Choroid plexus epithelial cell (primary cell): Measurements from ENCODE around the gene ANK3.

Experiments used
- DNase-seq: peaks from one replicate; pipeline ENCODE4 v3.0.0-alpha.2; 2010; ENCODE audit warnings: low read depth
- H3K4me3 ChIP-seq: 2 replicates; pipeline ENCODE4 v1.5.1; 2011; ENCODE audit warnings: low read depth, mild to moderate bottlenecking, control low read depth, low read length, moderate library complexity
- TF ChIP-seq, protein P1 (sequence below): conservative IDR thresholded peaks from 2 replicates; pipeline ENCODE4 v1.5.1; 2011; ENCODE audit warnings: low read depth, mild to moderate bottlenecking, control low read depth, inconsistent platforms, low read length, moderate library complexity

The ANK3 gene

DNA sequence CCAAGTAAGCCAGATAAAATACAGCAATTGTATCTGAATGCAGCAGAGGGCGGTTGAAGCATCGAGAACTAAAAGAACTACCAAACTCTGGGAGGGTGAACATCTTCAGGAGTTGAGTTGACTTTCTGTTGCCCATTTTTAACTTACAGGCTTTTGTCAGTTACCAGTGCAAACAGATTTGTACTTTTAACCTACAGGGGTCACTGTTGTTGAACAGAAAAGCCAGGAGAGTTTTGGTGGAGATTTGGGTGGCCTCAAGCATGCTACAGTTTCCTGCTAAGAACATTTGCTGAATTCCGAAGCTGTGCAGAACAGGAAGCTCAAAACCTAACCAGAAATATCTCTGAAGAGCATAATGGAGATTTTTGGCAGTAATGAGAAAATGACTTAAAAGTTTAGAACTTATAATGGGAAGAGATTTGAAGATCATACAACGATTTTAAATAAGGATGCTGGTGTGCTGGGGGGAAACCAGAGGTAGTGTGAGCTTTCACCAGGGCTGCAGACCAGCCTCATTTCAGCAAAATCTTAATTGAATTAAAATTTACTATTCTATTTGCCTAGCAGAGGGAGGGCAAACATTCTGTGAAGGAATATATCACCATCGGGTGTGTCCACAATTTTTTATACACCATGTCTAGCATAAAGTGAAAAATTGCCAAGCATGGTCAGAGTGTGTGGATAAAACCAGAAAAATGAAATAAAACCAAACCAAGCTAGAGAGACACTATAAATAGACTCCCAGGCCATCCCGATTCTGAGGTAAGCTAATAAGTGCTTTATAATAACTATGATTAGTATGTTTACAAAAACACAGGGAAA is 274.7 kb downstream of the ANK3 start:
- DNase-seq, result peak; percentile 90
- TF ChIP-seq, protein P1, sequence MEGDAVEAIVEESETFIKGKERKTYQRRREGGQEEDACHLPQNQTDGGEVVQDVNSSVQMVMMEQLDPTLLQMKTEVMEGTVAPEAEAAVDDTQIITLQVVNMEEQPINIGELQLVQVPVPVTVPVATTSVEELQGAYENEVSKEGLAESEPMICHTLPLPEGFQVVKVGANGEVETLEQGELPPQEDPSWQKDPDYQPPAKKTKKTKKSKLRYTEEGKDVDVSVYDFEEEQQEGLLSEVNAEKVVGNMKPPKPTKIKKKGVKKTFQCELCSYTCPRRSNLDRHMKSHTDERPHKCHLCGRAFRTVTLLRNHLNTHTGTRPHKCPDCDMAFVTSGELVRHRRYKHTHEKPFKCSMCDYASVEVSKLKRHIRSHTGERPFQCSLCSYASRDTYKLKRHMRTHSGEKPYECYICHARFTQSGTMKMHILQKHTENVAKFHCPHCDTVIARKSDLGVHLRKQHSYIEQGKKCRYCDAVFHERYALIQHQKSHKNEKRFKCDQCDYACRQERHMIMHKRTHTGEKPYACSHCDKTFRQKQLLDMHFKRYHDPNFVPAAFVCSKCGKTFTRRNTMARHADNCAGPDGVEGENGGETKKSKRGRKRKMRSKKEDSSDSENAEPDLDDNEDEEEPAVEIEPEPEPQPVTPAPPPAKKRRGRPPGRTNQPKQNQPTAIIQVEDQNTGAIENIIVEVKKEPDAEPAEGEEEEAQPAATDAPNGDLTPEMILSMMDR, result peak; percentile 73
- H3K4me3 ChIP-seq, result no peak overlapping the region

DNA sequence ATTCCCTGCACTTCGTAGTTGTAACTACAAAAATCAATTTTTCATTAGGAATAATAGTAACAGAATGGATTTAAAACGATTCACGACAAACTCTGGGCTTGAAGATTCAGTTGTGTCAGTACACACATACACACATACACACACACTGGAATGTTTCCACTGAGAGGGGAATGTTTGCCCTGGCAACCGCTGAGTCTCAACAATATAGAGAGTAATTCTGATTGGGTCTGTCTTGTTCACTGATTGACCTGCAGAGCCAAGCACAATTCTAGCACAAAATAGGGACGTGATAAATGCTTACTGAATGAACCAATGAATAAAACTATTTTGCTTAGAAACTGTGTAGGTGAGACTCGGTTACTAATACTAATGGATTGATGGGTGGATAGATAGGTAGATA is 278.9 kb downstream of the ANK3 start:
- no peak overlapping the region for H3K4me3 ChIP-seq
- DNase-seq, result no peak
- TF ChIP-seq, protein P1, result no peak

DNA sequence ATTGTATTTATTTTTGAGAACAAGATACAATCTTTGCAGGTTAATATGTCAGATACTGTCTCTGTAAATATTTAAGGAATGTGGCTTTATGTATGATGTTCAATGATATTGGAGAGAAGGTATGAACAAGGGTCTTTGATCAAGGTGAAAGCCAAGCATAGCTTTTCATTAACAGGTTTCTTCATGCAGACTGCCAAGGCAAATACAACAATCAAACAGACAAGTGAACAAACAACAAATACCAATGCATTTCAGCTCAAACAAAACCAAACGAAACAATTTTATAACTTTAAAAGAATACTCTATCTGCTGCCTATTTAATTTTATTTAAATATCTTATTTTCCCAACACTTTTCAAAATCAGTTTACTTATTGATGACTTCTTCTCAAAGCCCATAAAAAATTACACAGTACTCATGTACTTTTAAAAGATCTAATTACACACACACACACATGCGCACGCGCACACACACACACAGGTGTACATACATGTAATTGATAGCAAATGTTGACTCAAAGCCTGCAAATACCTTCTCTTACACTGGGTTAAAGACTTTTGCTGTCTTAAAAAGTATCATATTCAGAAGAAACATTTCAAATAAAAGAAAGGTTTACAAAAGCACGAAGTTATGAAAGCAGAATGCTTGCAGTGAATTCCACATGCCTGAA is 282.2 kb downstream of the ANK3 start:
- no peak for DNase-seq
- TF ChIP-seq, protein P1, result no peak
- H3K4me3 ChIP-seq, result no peak overlapping the region

DNA sequence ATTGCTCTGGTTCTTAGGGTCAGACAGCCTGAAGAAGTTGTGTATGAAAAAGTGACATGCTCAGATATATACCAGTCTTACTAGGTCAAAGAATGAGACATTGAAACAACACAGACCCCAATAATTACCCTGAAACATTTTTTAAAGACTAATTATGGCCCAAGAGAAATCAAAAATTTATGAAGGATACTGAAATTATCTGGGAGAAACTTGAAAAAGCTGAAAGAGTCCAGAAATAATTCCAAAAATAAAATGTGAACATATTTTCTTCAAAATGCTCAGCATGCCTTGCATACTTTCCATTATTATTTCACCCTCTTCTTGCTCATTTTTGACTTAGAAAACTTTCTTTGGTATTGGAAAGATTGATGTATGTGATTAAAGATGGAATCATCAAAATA is 284.4 kb downstream of the ANK3 start:
- no peak overlapping the region for H3K4me3 ChIP-seq
- TF ChIP-seq, protein P1, result no peak
- no peak for DNase-seq

DNA sequence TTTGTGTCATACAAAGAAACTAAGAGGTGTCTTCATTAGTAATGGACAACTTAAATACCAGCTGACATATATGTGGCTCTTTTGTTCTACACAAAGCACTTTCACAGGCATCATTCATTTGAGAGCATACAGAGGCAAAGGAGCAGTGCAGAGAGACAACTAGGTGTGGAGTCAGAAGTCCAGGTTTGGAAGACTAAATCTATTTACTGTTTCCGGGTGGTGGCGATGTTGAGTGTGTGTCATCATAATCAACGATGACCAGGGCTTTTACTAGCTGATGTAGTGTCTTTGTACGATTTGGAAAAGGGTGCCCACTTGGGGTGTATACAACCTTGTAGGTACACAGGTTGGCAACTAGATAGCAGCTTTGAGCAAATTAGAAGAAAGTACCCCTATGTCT is 287.9 kb downstream of the ANK3 start:
- no peak for DNase-seq
- H3K4me3 ChIP-seq, result no peak overlapping the region
- TF ChIP-seq, protein P1, result no peak

DNA sequence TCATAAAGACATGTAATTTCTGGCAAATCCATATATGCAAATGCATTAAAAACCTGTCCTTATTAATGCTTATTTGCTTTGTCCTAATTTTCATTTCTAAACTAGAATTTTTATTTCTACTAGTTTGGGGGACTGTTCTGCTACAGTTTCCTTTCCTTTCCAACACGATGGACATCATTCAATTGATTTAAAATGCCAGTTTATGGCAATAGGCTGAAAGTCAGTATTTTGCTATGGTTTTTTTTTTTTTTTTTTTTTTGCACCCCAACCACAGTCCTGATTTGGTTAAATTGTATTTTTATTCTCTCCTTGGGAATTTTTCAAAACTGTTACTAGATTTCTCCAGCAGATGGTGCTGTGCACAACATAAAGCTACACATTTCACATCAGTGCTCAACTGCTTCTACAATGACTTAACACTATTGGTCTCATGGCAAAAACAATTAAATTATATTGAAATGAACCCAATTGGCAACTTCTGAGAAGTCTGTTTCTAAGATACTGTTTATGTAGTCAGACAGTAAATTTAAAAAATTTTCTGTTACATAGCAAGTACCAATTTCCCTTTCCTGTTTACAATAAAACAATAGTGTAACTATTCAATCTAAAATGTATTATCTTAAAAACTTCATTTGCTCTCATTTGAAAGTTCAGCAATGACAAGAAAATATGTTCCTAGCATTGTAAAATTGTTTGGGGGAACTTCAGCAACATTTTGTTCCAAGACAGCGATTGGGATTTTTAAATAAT is 289.5 kb downstream of the ANK3 start:
- peak; percentile 78 for DNase-seq
- H3K4me3 ChIP-seq, result no peak overlapping the region
- TF ChIP-seq, protein P1, result peak; percentile 58
